IPS-18a (cell line): Measurements from ENCODE around the gene PLXNB3.

ENCODE experiments used
- H3K27ac ChIP-seq: one replicate; pipeline ENCODE4 v1.5.1; 2013; ENCODE audit warnings: low read length
- H3K27me3 ChIP-seq: one replicate; pipeline ENCODE4 v1.6.1; 2013; ENCODE audit warnings: mild to moderate bottlenecking, low read length; ENCODE audit not compliant: control insufficient read depth, insufficient read depth
- H3K36me3 ChIP-seq: one replicate; pipeline ENCODE4 v1.6.1; 2013; ENCODE audit warnings: low read depth, low read length; ENCODE audit not compliant: control insufficient read depth
- H3K4me1 ChIP-seq: one replicate; pipeline ENCODE4 v1.6.1; 2013; ENCODE audit warnings: low read depth, low read length; ENCODE audit not compliant: control insufficient read depth
- H3K4me3 ChIP-seq: one replicate; pipeline ENCODE4 v1.5.1; 2013; ENCODE audit warnings: low read length
- H3K9ac ChIP-seq: one replicate; pipeline ENCODE4 v1.6.1; 2013; ENCODE audit warnings: mild to moderate bottlenecking, low read length, moderate library complexity
- H3K9me3 ChIP-seq: one replicate; pipeline ENCODE4 v1.6.1; 2013; ENCODE audit warnings: low read depth, low read length; ENCODE audit not compliant: control insufficient read depth

The PLXNB3 gene

GRCh38 chrX:153766098-153766817 lies 2.2 kb downstream of the PLXNB3 start:
- Histone ChIP-seq H3K9me3 (no peaks in the 10 kb centered on the region), H3K4me3 (no peak overlapping the region), H3K9ac (no peak overlapping the region), H3K27ac (no peak overlapping the region), H3K27me3 (no peaks in the 10 kb centered on the region), H3K36me3 (no peaks in the 10 kb centered on the region), H3K4me1 (no peaks in the 10 kb centered on the region)

GRCh38 chrX:153766871-153767673 lies 3.0 kb downstream of the PLXNB3 start:
- H3K36me3 ChIP-seq, result no peaks in the 10 kb centered on the region
- no peak overlapping the region for H3K9ac ChIP-seq
- no peaks in the 10 kb centered on the region for H3K4me1 ChIP-seq
- no peaks in the 10 kb centered on the region for H3K9me3 ChIP-seq
- no peaks in the 10 kb centered on the region for H3K27me3 ChIP-seq
- H3K27ac ChIP-seq, result no peak overlapping the region
- no peak overlapping the region for H3K4me3 ChIP-seq

- Histone ChIP-seq H3K27ac (no peak overlapping the region), H3K9ac (no peak overlapping the region), H3K4me3 (no peak overlapping the region), H3K27me3 (no peaks in the 10 kb centered on the region), H3K36me3 (no peaks in the 10 kb centered on the region), H3K4me1 (no peaks in the 10 kb centered on the region), H3K9me3 (no peaks in the 10 kb centered on the region)
These were observed 3.6 kb downstream of the PLXNB3 start for GRCh38 chrX:153767674-153768055.

GRCh38 chrX:153768311-153769157 lies 4.5 kb downstream of the PLXNB3 start:
- Histone ChIP-seq H3K27ac (no peak overlapping the region), H3K36me3 (no peaks in the 10 kb centered on the region), H3K9me3 (no peaks in the 10 kb centered on the region), H3K4me3 (no peak overlapping the region), H3K9ac (no peak overlapping the region), H3K27me3 (no peaks in the 10 kb centered on the region), H3K4me1 (no peaks in the 10 kb centered on the region)

- H3K36me3 ChIP-seq, result no peaks in the 10 kb centered on the region
- H3K9ac ChIP-seq, result no peak overlapping the region
- no peak overlapping the region for H3K27ac ChIP-seq
- H3K27me3 ChIP-seq, result no peaks in the 10 kb centered on the region
- H3K4me3 ChIP-seq, result no peak overlapping the region
- no peaks in the 10 kb centered on the region for H3K4me1 ChIP-seq
- no peaks in the 10 kb centered on the region for H3K9me3 ChIP-seq
These were observed 5.3 kb downstream of the PLXNB3 start for GRCh38 chrX:153769158-153769864.

- H3K9ac ChIP-seq, result no peak overlapping the region
- no peaks in the 10 kb centered on the region for H3K9me3 ChIP-seq
- no peak overlapping the region for H3K27ac ChIP-seq
- H3K4me3 ChIP-seq, result no peak overlapping the region
- no peaks in the 10 kb centered on the region for H3K4me1 ChIP-seq
- no peaks in the 10 kb centered on the region for H3K36me3 ChIP-seq
- H3K27me3 ChIP-seq, result no peaks in the 10 kb centered on the region
These were observed 6.0 kb downstream of the PLXNB3 start for GRCh38 chrX:153769865-153770600.

GRCh38 chrX:153770601-153771414 lies 6.8 kb downstream of the PLXNB3 start:
- Histone ChIP-seq H3K9me3 (no peaks in the 10 kb centered on the region), H3K9ac (no peak overlapping the region), H3K4me1 (no peaks in the 10 kb centered on the region), H3K4me3 (no peak overlapping the region), H3K27me3 (no peaks in the 10 kb centered on the region), H3K27ac (no peak overlapping the region), H3K36me3 (no peaks in the 10 kb centered on the region)

- no peaks in the 10 kb centered on the region for H3K36me3 ChIP-seq
- no peak overlapping the region for H3K9ac ChIP-seq
- H3K4me3 ChIP-seq, result no peak overlapping the region
- H3K27me3 ChIP-seq, result no peaks in the 10 kb centered on the region
- H3K4me1 ChIP-seq, result no peaks in the 10 kb centered on the region
- H3K27ac ChIP-seq, result no peak overlapping the region
- no peaks in the 10 kb centered on the region for H3K9me3 ChIP-seq
These were observed 7.6 kb downstream of the PLXNB3 start for GRCh38 chrX:153771415-153772315.

GRCh38 chrX:153772316-153773217 lies 8.5 kb downstream of the PLXNB3 start:
- Histone ChIP-seq H3K4me3 (no peak overlapping the region), H3K27ac (no peak overlapping the region), H3K9ac (no peak overlapping the region), H3K36me3 (no peaks in the 10 kb centered on the region), H3K27me3 (no peaks in the 10 kb centered on the region), H3K9me3 (no peaks in the 10 kb centered on the region), H3K4me1 (no peaks in the 10 kb centered on the region)
